Measurements from ENCODE around the gene FZD10. TPM values are rescaled to one million over a fixed set of nuclear protein-coding genes. Genes with fewer than 3 reads are reported as not detected.

FZD10 gene
- total RNA-seq, 2 experiments from 2014 or later, result not detected

DNA sequence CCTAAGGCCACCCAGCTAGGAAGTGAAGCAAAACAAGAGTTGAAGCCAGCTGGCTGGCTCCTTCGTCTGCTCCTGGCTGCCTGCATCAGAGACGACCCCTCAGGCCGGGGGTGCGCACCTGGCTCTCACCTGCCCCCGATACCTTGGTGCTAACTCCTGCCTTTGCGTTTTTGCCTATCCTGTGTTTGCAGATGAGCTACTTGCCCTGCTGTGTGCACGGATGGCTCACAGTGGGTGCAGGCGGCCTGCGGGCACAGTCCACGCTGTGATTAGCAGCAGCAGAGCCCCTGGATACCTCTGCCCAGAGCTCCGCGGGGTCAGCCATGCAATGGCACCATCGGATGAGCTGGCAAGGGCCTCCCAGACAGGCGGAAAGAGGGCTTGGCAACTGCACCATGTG lies 31.2 kb upstream of the FZD10 start:
- ChIA-PET CTCF (no interaction called here), POLR2A (no interaction called here)

DNA sequence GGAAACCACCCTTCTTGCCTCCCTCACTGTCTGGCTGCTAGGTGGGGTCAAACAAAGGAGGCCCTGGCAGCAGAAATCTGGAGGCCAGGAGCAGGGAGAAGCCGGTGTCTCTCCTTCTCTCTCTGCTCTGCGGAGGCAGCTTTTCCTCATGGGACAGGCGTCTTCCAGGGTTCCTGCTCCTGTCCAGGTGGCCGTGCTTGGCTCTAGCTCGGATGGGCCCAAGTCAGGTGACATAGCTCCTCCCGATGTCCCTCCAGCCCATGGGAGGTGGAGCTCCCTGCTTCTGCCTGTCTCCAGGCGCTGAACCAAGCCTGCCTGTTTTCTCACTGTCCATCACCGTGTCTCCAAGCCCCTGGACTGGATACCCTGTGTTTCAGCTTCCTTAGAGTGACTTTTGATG lies 30.5 kb upstream of the FZD10 start:
- CTCF ChIA-PET, result no interaction called here

DNA sequence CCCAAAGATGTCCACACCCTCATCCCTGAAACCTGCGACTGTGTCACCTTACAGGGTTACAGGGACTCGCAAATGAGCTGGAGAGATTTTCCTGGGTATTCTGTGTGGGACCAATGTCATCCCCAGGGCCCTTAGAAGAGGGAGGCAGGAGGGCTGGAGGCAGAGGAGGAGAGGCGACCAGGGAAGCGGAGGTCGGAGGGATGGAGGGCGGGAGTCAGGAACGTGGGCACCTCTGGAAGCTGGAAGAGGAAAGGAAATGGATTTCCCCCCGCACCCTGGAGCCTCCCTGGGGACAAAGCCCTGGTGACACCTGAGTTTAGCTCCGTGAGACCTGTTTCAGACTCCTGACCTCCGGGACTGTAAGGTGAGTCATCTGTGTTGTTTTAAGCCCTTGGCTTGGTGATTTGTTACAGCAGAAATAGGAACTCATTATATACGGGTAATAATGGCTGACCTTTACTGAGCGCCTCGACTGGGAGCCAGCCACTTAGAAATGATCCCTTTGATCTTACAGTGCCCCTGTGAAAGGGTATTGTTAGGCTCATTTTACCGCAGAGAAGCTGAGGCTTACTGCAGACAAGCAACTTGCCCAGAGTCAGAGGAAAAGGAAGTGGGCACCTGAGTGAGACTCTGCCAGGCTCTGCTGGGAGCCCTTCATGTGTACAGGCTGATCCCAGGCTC lies 29.3 kb upstream of the FZD10 start:
- CTCF ChIA-PET, result no interaction called here
- POLR2A ChIA-PET, result no interaction called here

More for the DNA sequence above, 30.5 kb upstream of the FZD10 start:
- POLR2A ChIA-PET, result no interaction called here

DNA sequence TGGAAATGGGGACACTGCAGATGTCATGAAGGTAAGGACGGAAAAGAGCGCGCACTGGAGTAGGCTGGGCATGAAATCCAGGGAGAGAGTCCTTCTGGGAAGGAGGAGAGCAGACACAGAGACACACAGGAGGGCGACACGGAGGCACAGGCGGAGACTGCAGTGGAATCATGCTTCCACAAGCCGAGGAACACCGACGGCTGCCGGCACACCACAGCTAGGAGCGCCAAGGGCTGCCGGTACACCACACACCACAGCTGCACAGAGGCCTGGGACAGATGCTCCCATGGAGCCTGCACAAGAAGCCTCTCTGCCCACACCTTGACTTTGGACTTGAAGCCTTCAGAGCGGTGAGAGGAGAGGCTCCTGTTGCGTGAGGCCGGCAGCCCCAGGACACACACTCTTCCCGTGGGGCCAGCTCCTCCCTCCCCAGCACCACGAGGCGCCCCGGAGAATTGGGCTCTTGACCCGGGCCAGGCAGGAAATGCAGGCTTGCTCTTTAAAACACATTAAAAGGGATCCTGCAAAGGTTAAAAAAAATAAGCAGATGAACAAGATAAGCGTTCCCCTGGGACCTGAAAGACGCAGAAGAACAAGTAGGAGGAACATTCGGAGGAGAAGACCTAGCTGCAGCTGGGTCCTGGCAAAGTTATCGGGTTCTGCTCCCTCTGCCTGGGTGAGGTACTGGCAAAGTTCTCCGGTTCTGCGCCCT lies 28.3 kb upstream of the FZD10 start:
- CTCF ChIA-PET, result no interaction called here

DNA sequence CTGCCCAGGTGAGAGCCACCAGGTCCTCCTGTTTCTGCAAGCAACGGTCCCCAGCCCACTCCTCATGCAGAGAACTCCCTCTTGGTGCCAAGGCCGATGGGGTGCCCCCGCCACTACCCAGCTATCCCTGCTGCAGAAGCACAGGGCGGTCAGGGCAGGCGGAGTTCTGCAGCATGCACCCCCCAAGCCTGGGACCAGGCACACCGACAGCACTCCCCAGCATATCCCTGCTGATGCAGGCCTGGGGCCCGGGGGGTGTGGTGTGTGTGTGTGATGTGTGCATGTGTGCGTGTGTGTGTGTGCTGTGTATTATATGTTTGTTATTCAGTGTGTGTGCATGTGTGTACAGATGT lies 27.7 kb upstream of the FZD10 start:
- ChIA-PET CTCF (no interaction called here), POLR2A (no interaction called here)

More for the DNA sequence above, 28.3 kb upstream of the FZD10 start:
- POLR2A ChIA-PET, result no interaction called here

DNA sequence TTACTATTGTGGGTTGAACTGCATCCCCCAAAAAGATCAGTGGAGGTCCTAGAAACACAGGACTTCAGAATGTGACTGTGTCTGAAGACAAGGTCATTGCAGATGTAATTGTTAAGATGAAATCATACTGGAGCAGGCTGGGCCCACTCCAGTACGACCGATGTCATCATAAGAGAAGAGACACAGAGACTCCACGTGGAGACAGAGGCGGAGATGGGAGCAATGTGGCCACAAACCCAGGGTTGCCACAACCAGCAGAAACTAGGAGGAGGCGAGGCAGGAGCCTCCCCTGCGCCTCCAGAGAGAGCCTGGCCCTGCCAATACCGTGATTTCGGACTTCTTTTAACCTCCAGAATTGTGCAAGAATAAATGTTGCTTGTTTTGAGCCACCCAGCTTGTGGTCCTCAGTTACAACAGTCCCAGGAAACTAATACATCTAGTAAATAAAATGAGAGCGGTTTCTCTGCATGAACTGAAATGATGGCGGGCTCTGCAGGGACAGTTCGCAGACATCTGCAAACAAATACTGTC lies 25.7 kb upstream of the FZD10 start:
- ChIA-PET CTCF (no interaction called here), POLR2A (no interaction called here)

DNA sequence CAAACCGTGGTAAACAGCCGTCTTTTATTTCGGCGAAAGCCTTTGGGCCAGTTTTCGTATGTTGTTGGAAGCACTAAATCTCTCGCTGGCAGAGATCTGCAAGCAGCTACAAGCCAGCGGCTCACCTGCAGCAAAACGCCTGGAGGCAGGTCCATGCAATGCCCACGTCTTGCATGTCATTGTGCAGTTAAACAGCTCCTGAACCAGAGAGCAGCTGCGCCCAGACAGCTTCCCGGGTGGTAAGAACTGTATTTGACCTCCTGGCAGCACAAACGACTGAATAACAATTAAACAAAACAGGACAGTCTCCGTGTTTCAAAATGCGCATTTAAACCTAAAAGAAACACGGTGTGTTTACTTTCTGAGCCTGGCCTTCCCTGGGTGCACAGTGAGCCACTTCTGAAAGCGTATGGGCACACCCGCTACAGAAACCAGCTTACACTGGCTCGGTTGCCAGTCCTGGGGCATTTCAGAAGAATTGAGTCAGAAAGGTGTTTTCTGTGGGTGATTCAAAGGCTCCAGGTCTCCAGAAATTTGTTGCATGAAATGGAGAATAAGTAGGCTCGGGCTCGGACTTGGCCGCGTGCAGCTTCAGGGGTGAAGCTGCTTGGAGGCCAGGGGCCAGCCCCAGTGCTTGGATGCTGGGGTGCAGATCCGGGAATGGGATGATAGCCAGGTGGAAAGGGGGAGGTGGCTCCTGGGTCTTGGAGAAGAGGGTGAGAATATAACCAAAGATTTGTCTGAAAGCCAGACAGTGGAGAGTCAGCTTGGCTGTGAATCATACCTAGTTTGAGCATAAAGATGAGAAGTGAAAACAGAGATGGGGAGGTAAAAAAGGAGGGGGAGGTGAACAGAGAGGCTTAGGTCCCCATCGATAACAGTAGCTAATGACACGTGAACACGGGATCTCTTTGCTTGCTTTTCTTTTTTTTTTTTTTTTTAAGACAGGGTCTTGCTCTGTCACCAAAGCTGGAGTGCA lies 24.9 kb upstream of the FZD10 start:
- CTCF ChIA-PET, result no interaction called here

DNA sequence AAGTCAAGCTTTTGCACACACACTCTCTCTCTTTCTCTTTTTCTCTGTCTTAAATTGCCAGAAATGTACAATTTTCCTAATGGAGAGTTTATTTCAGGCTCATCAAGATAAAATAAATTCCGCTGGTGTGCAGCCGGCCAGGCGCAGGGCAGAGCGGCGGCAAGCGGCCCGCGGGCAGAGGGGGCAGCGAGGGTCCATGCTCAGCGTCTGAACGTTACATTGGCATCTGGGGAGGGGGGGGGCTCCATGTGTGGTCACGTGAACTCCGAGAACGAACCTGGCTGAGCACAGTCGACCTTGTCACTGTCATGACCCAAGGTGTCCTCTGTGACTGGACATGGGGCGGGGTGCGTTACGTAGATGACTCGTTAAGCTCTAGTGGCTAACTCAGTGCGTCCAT lies 23.8 kb upstream of the FZD10 start:
- CTCF ChIA-PET, result no interaction called here
- POLR2A ChIA-PET, result no interaction called here

More for the DNA sequence above, 24.9 kb upstream of the FZD10 start:
- POLR2A ChIA-PET, result no interaction called here

DNA sequence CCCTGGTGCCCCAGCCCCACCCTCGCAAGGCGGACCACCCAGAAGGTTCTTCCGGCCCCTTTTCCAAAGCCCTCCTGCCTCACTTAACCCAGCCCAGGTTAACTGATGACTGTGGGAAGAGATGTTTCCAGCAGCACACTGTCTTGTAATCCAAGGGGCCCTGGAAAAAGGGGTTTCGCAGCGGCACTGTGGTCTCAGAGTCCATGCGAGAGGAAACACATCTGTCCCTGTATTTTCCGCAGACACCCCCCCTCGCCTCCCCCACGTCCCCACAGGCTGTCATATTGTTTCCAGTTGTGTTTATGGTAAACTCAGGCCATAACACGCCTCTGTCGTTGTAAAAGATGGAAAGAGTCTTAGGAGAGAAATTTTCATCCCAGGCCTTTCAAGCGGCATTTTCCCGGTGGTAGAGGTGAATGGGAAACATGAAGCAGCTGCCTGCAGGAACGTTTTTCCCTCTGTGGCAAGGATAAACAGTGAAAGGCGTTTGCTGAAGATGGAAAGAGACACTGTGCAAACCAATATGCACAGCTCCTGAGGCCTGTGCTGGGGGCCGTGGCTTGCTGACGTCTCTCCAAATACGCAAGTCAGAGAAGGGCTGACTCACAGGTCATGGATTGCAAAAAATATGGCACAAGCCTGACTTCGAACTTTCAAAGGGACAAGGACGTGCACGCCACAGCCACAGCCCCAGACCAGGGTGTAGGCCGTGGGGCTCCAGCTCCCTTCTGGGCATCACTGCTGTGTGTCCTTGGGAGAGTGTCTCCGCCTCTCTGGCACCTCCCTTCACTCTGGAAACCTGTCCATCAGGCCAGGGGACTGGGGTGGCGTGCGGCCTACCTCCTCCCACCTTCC lies 22.5 kb upstream of the FZD10 start:
- ChIA-PET POLR2A (no interaction called here), CTCF (no interaction called here)

DNA sequence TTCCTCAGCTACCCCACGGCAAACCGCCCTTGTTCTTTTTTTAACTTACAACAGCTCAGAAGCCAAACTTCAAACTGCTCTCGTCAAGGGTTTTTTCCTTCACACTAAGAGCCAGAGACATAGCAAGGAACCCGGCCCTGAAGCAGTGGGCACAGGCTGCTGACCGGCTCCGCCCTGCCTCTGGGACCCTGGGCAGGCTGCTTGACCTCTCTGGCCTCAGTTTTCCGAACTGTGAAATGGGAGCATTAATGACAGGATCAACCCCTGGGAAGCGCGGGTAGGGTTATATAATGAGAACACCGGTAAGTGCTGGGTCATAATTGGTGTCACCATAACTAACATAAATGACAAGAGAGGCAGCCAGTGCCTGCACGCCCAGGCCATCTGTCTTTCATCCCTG lies 21.2 kb upstream of the FZD10 start:
- ChIA-PET POLR2A (no interaction called here), CTCF (no interaction called here)

DNA sequence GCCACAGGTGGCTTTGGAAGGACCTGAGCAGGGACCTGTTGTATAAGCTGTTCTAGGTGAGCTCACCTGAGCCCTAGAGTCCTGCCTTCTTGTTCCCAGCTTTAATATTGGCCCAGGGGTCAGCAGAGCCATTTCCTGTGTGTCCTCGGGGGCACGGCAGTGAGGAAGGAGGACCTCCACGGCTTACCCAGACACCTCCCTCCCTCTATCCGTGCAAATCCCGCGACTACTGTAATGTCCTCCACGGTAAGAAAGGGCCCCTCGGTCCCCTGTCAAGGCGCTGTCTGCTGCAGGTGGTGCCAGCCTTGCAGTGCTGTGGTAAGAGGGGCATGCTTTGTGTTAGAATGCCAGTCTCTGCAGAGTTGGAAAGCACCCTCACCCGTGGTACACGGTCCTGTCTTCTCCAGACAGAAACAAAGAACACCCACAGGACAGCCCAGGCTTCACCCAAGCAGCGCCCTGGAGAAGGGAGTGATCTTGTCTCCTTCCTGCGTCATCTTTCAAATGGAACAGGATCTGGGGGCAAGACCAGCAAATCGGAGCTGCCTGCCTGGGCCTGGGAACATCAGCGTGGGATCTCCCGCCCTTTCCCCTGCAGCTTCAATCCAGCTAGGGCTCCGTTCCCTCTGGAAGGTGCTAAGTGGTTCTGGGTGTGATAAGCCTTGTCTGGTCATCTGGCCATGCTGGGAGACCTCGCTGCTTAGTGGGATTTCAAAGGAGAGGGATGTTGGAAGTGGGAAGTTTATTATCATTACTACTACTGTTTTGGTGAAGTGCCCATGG lies 20.2 kb upstream of the FZD10 start:
- POLR2A ChIA-PET, result no interaction called here
- CTCF ChIA-PET, result no interaction called here

DNA sequence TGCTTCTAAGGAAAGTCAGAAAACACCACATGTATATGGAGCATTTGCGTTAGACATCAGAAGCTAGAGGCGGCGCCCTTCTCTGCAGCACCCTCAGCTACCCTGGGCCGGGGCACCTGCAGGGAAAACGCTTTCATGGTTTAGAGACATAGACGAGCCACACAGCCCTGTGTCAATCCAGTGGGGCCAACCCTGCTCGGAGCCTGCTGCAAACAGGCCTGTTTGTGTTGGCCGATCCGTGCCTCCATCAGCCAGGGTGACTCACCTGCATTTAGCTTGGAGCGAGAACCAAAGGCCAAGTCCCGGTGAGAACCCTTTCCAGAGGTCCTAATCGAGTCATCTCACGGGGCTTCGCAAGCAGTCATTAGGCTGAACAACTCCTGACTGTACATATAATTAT lies 19.5 kb upstream of the FZD10 start:
- POLR2A ChIA-PET, result no interaction called here
- CTCF ChIA-PET, result no interaction called here

DNA sequence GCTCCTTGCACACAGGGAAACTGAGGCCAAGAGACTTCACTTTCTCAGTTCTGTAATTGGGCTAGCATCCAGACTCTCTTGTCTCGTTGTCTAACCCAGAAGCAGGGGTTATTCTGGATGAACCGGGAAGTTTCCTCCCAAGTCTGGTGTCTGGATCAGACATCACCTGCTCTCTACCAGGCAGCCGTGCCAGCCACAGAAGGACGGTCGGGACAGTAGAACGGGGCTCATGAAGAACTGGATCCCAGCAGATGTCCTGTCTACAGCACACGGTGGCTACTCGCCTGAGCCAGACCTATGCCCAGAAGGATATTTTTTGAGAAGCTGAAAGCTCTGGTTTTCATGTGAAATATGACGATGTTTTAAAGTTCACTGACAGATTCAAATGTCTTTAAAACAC lies 19.1 kb upstream of the FZD10 start:
- ChIA-PET CTCF (no interaction called here), POLR2A (no interaction called here)

DNA sequence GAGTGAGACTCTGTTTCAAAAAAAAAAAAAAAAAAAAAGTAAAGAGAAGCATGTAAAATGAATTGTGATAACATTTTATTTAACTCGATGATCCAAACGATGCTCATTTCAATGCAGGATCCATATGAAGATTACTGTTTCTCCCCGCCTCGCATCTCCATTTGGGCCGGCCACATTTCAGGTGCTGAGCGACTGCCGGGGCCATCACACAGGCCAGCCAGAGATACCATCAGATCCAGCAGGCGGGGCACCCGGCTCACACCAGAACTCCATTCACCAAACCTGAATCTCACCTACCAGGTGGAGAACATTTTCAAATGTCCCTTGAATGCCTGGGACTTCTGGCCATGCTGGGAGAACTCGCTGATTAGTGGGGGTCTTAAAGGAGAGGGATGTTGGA lies 18.0 kb upstream of the FZD10 start:
- POLR2A ChIA-PET, result no interaction called here

DNA sequence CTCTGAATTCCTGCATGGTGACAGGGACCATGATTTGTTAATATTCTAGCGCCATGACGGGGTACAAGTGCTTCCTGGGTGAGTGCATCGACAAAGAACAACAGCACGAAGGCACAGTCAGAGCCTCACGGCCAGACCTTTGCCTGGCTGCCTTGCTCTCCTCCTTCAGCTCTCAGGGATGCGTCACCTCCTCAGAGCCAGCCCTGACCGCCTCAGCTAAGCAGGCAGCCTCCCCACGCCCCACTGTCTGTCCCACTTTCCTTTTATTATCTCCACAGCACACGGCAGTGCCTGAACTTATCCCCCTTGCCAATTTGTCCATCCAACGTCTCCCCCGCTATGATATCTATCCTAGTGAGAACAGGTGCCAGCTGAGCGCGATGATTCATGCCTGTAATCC lies 16.5 kb upstream of the FZD10 start:
- POLR2A ChIA-PET, result no interaction called here
- CTCF ChIA-PET, result no interaction called here

More for the DNA sequence above, 18.0 kb upstream of the FZD10 start:
- CTCF ChIA-PET, result no interaction called here

DNA sequence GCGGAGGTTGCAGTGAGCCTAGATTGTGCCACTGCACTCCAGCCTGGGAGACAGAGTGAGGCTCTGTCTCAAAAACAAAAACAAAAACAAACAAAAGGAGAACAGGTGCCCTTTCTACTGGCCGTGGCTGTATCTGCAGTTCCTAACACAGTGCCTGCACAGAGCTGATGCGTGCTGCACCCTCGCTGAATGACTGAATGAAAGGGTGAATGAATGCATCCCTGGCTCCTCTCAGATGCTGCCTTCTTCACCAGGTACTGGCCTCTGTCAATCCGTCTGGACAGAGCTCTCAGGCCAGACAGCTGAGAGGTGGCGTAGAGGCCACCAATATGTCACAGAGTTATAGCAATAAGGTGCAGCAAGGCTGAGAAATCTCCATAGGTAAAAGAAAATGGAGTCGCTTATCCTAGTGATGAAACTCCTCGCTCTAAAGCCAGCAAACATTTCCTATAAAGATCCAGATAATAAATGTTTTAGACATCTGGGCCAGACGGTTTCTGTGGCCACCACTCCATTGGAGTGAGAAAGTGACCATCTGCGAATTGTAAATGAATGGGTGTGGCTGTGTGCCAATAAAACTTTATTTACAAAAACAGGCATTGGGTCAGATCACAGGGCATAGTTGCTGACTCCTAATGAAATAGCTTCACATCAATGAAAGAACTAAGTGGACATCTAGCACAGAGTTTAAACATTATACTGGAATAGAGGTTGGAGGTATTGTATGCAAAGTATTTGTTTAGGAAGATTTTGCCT lies 15.9 kb upstream of the FZD10 start:
- POLR2A ChIA-PET, result no interaction called here

DNA sequence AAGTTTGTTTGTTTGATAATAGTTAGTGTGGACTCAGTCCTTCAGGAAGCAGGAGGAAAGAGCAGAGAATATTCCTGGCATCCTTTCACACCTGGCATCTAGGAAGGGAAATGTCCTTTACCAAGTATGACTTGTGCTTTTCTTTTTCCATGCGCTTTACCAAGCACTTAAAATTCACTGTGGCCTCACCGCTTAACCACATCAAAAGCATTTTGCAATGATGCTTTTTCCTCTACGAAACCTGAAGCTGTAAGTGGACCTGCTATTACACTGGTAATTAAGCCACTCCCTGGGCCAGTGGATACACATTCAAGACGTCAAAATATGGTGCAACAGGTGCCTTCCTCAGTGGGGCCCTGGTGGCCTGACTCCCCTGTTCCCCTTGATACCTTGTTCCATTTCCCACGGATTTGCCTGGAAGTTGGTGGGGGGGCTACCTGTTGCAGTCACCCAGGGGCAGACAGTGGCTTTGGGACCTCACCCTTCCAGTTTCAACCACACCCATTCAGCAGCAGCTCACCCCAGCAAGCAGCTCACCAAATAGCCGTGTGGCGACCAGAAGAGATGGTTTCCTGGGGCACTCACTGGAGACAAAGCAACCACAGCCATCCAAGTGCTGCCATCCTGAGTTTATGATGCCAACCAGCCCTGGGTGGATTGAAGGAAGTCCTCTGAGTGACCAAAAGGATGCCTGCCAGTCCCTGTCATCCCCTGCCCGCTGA lies 14.2 kb upstream of the FZD10 start:
- CTCF ChIA-PET, result no interaction called here
- POLR2A ChIA-PET, result no interaction called here

More for the DNA sequence above, 15.9 kb upstream of the FZD10 start:
- CTCF ChIA-PET, result no interaction called here

DNA sequence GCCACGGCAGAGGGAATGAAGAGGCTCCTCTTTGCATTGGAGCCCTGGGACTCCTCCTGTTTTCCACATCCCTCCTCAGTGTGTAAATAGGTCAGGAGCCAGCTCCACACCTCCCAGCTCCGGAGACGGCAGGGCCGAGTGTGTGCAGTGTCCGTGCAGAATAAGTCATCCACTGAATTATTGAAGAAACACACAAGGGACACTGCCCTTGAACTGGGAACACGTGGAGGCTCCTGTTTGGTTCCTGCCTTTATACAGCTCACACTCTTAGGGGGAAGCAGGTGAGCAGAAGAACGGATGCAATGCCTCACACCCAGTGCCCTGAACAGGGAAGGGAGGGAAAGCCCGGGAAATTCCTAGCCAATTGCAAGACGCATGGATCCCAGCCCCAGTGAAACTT lies 10.4 kb upstream of the FZD10 start:
- ChIA-PET POLR2A (no interaction called here), CTCF (no interaction called here)
